ENCODE data around the gene KDELR3. TPM values are rescaled to one million over a fixed set of nuclear protein-coding genes. Genes with fewer than 3 reads are reported as not detected.

The KDELR3 gene
- total RNA-seq, 1 experiment from 2014 or later: 7.3 TPM

GRCh38 chr22:38485783-38486182 lies 17.9 kb downstream of the KDELR3 start:
- Histone ChIP-seq H2AK5ac (ENCODE audit: insufficient read length, low read length) (no peak overlapping the region), H4K20me1 (ENCODE audit: control insufficient read depth, insufficient read depth, insufficient read length) (no peaks in the 10 kb centered on the region), H3K56ac (ENCODE audit: insufficient read length, low read depth, low read length) (no peak overlapping the region), H3K27ac (ENCODE audit: insufficient read length, low read depth, low read length) (no peak overlapping the region), H2AFZ (ENCODE audit: low read length) (no peak overlapping the region), H3K79me2 (ENCODE audit: insufficient read depth, low read length) (no peaks in the 10 kb centered on the region), H3K27me3 (ENCODE audit: insufficient read depth, low read length) (no peaks in the 10 kb centered on the region), H3K4me2 (ENCODE audit: insufficient read depth, insufficient read length, low read length) (no peak overlapping the region), H3K4ac (ENCODE audit: low read depth, low read length) (no peak overlapping the region), H3K9me3 (ENCODE audit: control insufficient read depth, low read depth, low read length) (no peaks in the 10 kb centered on the region), H4K91ac (ENCODE audit: insufficient read length, low read depth, low read length) (no peak overlapping the region), H2BK120ac (ENCODE audit: low read depth, low read length, poor library complexity, severe bottlenecking) (no peak overlapping the region), H3K4me1 (ENCODE audit: insufficient read depth, low read length) (no peaks in the 10 kb centered on the region), H3K18ac (ENCODE audit: insufficient read length, low read depth, low read length) (no peak overlapping the region), H2BK20ac (ENCODE audit: low read depth, low read length, poor library complexity, severe bottlenecking) (no peak overlapping the region), H2BK12ac (ENCODE audit: insufficient read length, low read depth, low read length) (no peak overlapping the region), H3K23ac (ENCODE audit: insufficient read length, low read depth, low read length) (no peak overlapping the region), H3T11ph (ENCODE audit: low read length) (no peak overlapping the region), H3K14ac (ENCODE audit: insufficient read depth, low read length) (no peak overlapping the region), H2BK15ac (ENCODE audit: low read depth, low read length) (no peak overlapping the region), H3K79me1 (ENCODE audit: insufficient read depth, low read depth, low read length, poor library complexity, severe bottlenecking) (no peaks in the 10 kb centered on the region), H3K23me2 (ENCODE audit: insufficient read length, low read depth, low read length, poor library complexity, severe bottlenecking) (no peaks in the 10 kb centered on the region), H2BK5ac (ENCODE audit: insufficient read length, low read length) (no peak overlapping the region), H4K5ac (ENCODE audit: insufficient read length, low read depth, low read length) (no peak overlapping the region), H3K9ac (ENCODE audit: extremely low read depth, insufficient read length, low read length) (no peak overlapping the region), H4K8ac (replicated peaks; ENCODE audit: insufficient read length, low read depth, low read length) (no peak overlapping the region)
- no peak for DNase-seq
- no CpG with 5 or more reads among the region's 5 CpGs for WGBS (ENCODE audit: extremely low coverage, insufficient read length, low lambda C conversion rate)
- TF ChIP-seq CTCF (conservative IDR thresholded peaks at IDR 0.05): no peak
- Mint-ChIP-seq H3K9me3 (no peaks in the 10 kb centered on the region), H3K27ac (peak overlapping the region in 2 of 3 experiments; percentile 34 to 94; a peak in 3 of 7 replicates), H3K36me3 (ENCODE audit: insufficient read depth in 1 of 3, low read depth in 3 of 3) (peaks cover 66 to 95% (median 95%) of the 10 kb centered on the region in 3 experiments), H3K27me3 (ENCODE audit: low read depth) (no peaks in the 10 kb centered on the region; the same call in 1 of the 2 replicates), H3K4me1 (peaks cover 20 to 35% of the 10 kb centered on the region in 2 experiments), H3K4me3 (no peak overlapping the region)

All from H9 (cell line).